GM23338 (cell line): Measurements from ENCODE around the gene CAST. TPM values are rescaled to one million over a fixed set of nuclear protein-coding genes. Genes with fewer than 3 reads are reported as not detected.
A peak's percentile ranks its signal among the peaks of the same experiment; 100 is the strongest.

ENCODE experiments used
- ATAC-seq: fragments of 200-7000 bp; cut with Tn5 transposase; 3 replicates; pipeline ENCODE4 v1.9.1; 2020
- DNase-seq: peaks from one replicate; pipeline ENCODE4 v3.0.0-alpha.2; 2015; ENCODE audit warnings: low spot score
- H2AFZ ChIP-seq: fragments of 200-600 bp; sonication (generic); 2 replicates; pipeline ENCODE4 v1.8.0; 2016; ENCODE audit warnings: antibody characterized with exemption, mild to moderate bottlenecking, moderate library complexity
- H3F3A ChIP-seq: fragments of 200-600 bp; sonication (generic); replicated peaks from 2 replicates; pipeline ENCODE4 v1.8.0; 2017; ENCODE audit warnings: antibody characterized with exemption, mixed run types, low read depth
- H3K27ac ChIP-seq: fragments of 200-600 bp; sonication (generic); 2 replicates; pipeline ENCODE4 v1.6.1; 2016; ENCODE audit warnings: low read depth
- H3K27me3 ChIP-seq: fragments of 200-600 bp; sonication (generic); 2 replicates; pipeline ENCODE4 v1.8.0; 2016; ENCODE audit warnings: mild to moderate bottlenecking, mixed run types, moderate library complexity; ENCODE audit not compliant: insufficient read depth
- H3K36me3 ChIP-seq: fragments of 200-600 bp; sonication (generic); 2 replicates; pipeline ENCODE4 v1.8.0; 2016; ENCODE audit warnings: mild to moderate bottlenecking; ENCODE audit not compliant: insufficient read depth
- H3K4me1 ChIP-seq: fragments of 200-600 bp; sonication (generic); 2 replicates; pipeline ENCODE4 v1.8.0; 2016; ENCODE audit warnings: mild to moderate bottlenecking, moderate library complexity; ENCODE audit not compliant: insufficient read depth
- H3K4me2 ChIP-seq: fragments of 200-600 bp; sonication (generic); 2 replicates; pipeline ENCODE4 v1.7.1; 2017; ENCODE audit warnings: mixed run types
- H3K4me3 ChIP-seq: fragments of 200-600 bp; sonication (generic); 2 replicates; pipeline ENCODE4 v1.6.1; 2016; ENCODE audit warnings: mixed run types
- H3K79me2 ChIP-seq: fragments of 200-600 bp; sonication (generic); replicated peaks from 2 replicates; pipeline ENCODE4 v1.8.0; 2017; ENCODE audit warnings: mild to moderate bottlenecking; ENCODE audit not compliant: insufficient read depth
- H3K9me2 ChIP-seq: fragments of 200-600 bp; sonication (generic); 2 replicates; pipeline ENCODE4 v1.8.0; 2017; ENCODE audit not compliant: insufficient read depth
- H4K20me1 ChIP-seq: fragments of 200-600 bp; sonication (generic); replicated peaks from 2 replicates; pipeline ENCODE4 v1.8.0; 2017; ENCODE audit warnings: mild to moderate bottlenecking; ENCODE audit not compliant: insufficient read depth
- H3K27ac Mint-ChIP-seq: 2 replicates; pipeline ENCODE4 v1.8.0; 2020; ENCODE audit warnings: inconsistent platforms, mild to moderate bottlenecking, moderate library complexity, mixed read lengths
- H3K27me3 Mint-ChIP-seq: 3 replicates; pipeline ENCODE4 v1.8.0; 2022; ENCODE audit warnings: low read depth, mild to moderate bottlenecking, moderate library complexity, mixed read lengths, inconsistent platforms; ENCODE audit not compliant: insufficient read depth, poor library complexity
- H3K36me3 Mint-ChIP-seq: 3 replicates; pipeline ENCODE4 v1.8.0; 2021; ENCODE audit warnings: low read depth, mild to moderate bottlenecking, inconsistent platforms, moderate library complexity, mixed read lengths
- H3K4me1 Mint-ChIP-seq: 3 replicates; pipeline ENCODE4 v1.8.0; 2020; ENCODE audit warnings: mild to moderate bottlenecking, inconsistent platforms, mixed read lengths
- H3K4me3 Mint-ChIP-seq: 3 replicates; pipeline ENCODE4 v1.8.0; 2021; ENCODE audit warnings: moderate library complexity, mild to moderate bottlenecking, inconsistent platforms, mixed read lengths
- H3K9me3 Mint-ChIP-seq: 3 replicates; pipeline ENCODE4 v1.8.0; 2020; ENCODE audit warnings: moderate library complexity, mild to moderate bottlenecking, inconsistent platforms, mixed read lengths
- CREB1 ChIP-seq: fragments of 250-450 bp; sonication (Bioruptor Pico); IDR thresholded peaks from 2 replicates; pipeline ENCODE4 v1.5.0; 2020; ENCODE audit warnings: low read depth, mild to moderate bottlenecking, moderate library complexity
- CTCF ChIP-seq, 2 experiments: fragments of 200-600 bp in 1 of 2; sonication (generic) in 1 of 2; conservative IDR thresholded peaks; 2 replicates each; pipeline versions ENCODE4 v1.5.1 to v1.6.1; 2016 to 2017; ENCODE audit warnings: antibody characterized with exemption in 2 of 2, low read depth in 2 of 2, mild to moderate bottlenecking in 2 of 2, moderate library complexity in 1 of 2
- EZH2 ChIP-seq: fragments of 200-600 bp; sonication (generic); IDR thresholded peaks from one replicate; pipeline ENCODE4 v1.8.0; 2017; ENCODE audit warnings: antibody characterized with exemption, mild to moderate bottlenecking, low read depth; ENCODE audit not compliant: unreplicated experiment
- JUNB ChIP-seq: IDR thresholded peaks from one replicate; pipeline ENCODE4 v1.6.1; 2016; ENCODE audit warnings: antibody characterized with exemption; ENCODE audit not compliant: unreplicated experiment
- POLR2AphosphoS5 ChIP-seq: IDR thresholded peaks from 2 replicates; pipeline ENCODE4 v1.6.1; 2016; ENCODE audit warnings: antibody characterized with exemption, low read depth
- REST ChIP-seq: IDR thresholded peaks from one replicate; pipeline ENCODE4 v1.6.1; 2018; ENCODE audit warnings: antibody characterized with exemption; ENCODE audit not compliant: unreplicated experiment
- ZNF462 ChIP-seq: fragments of 250-450 bp; sonication (Bioruptor Pico); IDR thresholded peaks from 2 replicates; pipeline ENCODE4 v1.5.0; 2020; ENCODE audit warnings: mild to moderate bottlenecking, moderate library complexity
- polyA plus RNA-seq: library from polyadenylated mRNA; unstranded; fragments of >200 nt; fragmentation: Nextera tagmentation; extraction: Ambion mirVana; gene quantifications from 2 replicates; pipeline ENCODE4 v1.2.1, GENCODE V29; 2016
- total RNA-seq: library from RNA; depleted of rRNA; stranded (reverse); fragments of >200 nt; shearing (Covaris generic); gene quantifications from 2 replicates; pipeline ENCODE4 v1.2.3, GENCODE V29; 2014

The CAST gene
- total and polyA plus RNA-seq, 2 experiments from 2014 or later = 37.9 to 57.7 TPM

GRCh38 chr5:96657068-96657467 lies 5.1 kb upstream of the CAST start:
- H3K9me3 Mint-ChIP-seq = no peaks in the 10 kb centered on the region
- peaks cover 28% of the 10 kb centered on the region for H3K27me3 ChIP-seq
- H3K4me1 Mint-ChIP-seq = peaks cover 19% of the 10 kb centered on the region
- no peaks in the 10 kb centered on the region for H3K9me2 ChIP-seq
- no peaks in the 10 kb centered on the region for H3K36me3 ChIP-seq
- H4K20me1 ChIP-seq = no peaks in the 10 kb centered on the region
- no peaks in the 10 kb centered on the region for H3K79me2 ChIP-seq
- no peak overlapping the region for H3K4me2 ChIP-seq
- no peak overlapping the region for H3K27ac Mint-ChIP-seq
- peaks cover 5% of the 10 kb centered on the region for H3K27me3 Mint-ChIP-seq
- TF ChIP-seq CTCF (conservative IDR thresholded peaks at IDR 0.05; ENCODE audit: low read depth in 2 of 2) = no peak
- no peak for TF ChIP-seq POLR2AphosphoS5
- no peak for TF ChIP-seq REST
- TF ChIP-seq JUNB = no peak
- ATAC-seq (no peak), DNase-seq (no peak)
- peaks cover 4% of the 10 kb centered on the region; the same call in 1 of the 2 replicates for H3F3A ChIP-seq
- H3K4me1 ChIP-seq = peaks cover 11% of the 10 kb centered on the region
- no peaks in the 10 kb centered on the region for H3K36me3 Mint-ChIP-seq
- H3K27ac ChIP-seq = no peak overlapping the region
- no peak overlapping the region for H2AFZ ChIP-seq
- no peak overlapping the region for H3K4me3 ChIP-seq
- H3K4me3 Mint-ChIP-seq = no peak overlapping the region

GRCh38 chr5:96658272-96658671 lies 3.9 kb upstream of the CAST start:
- Mint-ChIP-seq H3K4me3 (no peak overlapping the region), H3K36me3 (no peaks in the 10 kb centered on the region), H3K27ac (no peak overlapping the region), H3K9me3 (no peaks in the 10 kb centered on the region), H3K4me1 (peaks cover 8% of the 10 kb centered on the region), H3K27me3 (peaks cover 11% of the 10 kb centered on the region)
- Histone ChIP-seq H3K4me1 (peaks cover 8% of the 10 kb centered on the region), H3F3A (peaks cover 4% of the 10 kb centered on the region; the same call in 1 of the 2 replicates), H3K4me2 (no peak overlapping the region), H3K27ac (no peak overlapping the region), H3K27me3 (peaks cover 29% of the 10 kb centered on the region), H2AFZ (no peak overlapping the region), H3K4me3 (no peak overlapping the region), H3K36me3 (no peaks in the 10 kb centered on the region), H3K9me2 (no peaks in the 10 kb centered on the region), H4K20me1 (no peaks in the 10 kb centered on the region), H3K79me2 (no peaks in the 10 kb centered on the region)
- no peak for ATAC-seq
- DNase-seq = peak; percentile 18
- no peak for TF ChIP-seq ZNF462
- no peak for TF ChIP-seq EZH2
- no peak for TF ChIP-seq CREB1 (CRISPR knock-in tag)
